ENCODE measurements around the gene MPZL2. TPM values are rescaled to one million over a fixed set of nuclear protein-coding genes. Genes with fewer than 3 reads are reported as not detected.

Gene MPZL2
- total and polyA plus RNA-seq, 2 of the 13 experiments (the other 11 are each of a cell fraction or from before 2014, with no cell fraction given) = 27.9 to 53.7 TPM

DNA sequence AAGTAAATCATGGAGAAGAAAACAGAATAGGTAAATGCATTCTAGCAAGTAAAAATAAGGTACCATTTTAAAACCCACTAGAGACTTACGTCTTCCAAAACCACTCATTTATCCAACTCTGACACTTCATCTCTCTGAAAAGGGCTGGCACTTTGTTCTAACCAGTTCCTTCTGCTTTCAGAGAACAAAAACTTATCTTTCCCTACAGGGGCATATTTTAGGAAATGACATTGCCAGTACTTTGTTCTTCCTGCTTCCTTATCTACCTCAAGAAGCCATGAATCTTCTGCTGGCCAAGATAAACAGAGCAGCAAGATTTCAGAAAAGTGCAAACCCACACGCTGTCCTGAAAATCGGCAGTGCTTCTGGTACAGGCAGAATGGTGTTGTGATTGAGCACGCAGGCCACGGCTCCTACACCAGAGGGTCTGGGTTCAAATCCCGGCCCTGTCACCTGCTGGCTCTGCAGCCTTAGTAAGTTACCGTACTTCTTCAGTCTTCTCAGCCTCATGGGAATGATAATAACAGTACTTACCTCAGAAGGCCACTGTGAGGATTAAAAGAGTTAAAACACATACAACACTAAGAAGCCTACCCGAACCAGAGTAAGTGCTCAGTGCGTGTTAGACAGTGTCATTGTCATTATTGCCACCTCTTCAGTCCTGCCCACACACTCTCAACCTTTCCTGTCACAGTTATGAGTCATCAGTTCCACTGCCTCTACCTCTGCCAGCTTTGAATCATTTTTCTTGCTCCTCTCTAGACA, 22.9 kb downstream of the MPZL2 start:
- CTCF ChIA-PET (ENCODE audit: low intra/inter-chr PET ratio, low total read pairs) = no interaction called here
- H3K4me1 ChIP-seq (ENCODE audit: insufficient read depth, low read length) = peaks cover 47% of the 10 kb centered on the region
- no peaks in the 10 kb centered on the region for H3K9me3 ChIP-seq (ENCODE audit: low read length)
- H3K27ac ChIP-seq (ENCODE audit: extremely low read length, insufficient read depth, low read length) = no peak overlapping the region
- peak; percentile 42; the same call in 2 of the 3 replicates for ATAC-seq
- in situ Hi-C loops (cut with HindIII; ENCODE audit: extremely low pct_ligation_motif_present, low pct_unique_long_range_greater_than_20kb) = no loop called here
- no peaks in the 10 kb centered on the region for H4K20me1 ChIP-seq (ENCODE audit: insufficient read depth, low read length)
- H3K9ac ChIP-seq (ENCODE audit: insufficient read depth, low read depth, low read length) = no peak overlapping the region
- intact Hi-C loops (cut with micrococcal nuclease; ENCODE audit: unreplicated experiment) = no loop called here
- 0 out of 5 replicates have a peak, but pooled peaks cover 0 to 7% of the 10 kb centered on the region in 2 experiments for H3K36me3 ChIP-seq (replicated peaks in 1 of 2; ENCODE audit: control insufficient read depth in 1 of 2, insufficient read depth in 2 of 2, low read length in 2 of 2)
- no peak for FAIRE-seq
- H2AFZ ChIP-seq (ENCODE audit: low read length) = no peak overlapping the region
- BruUV-seq (replicated peaks) = no TSS peak
- POLR2A ChIA-PET = interaction anchor here (0.9 to 1.6 kb wide), 3 partner anchors 11 to 46 kb away, joined by 3 to 6 read pairs (median 5); partner anchors contain the start of genes MPZL2 and MPZL3
- WGBS (ENCODE audit: low lambda C conversion rate) = 80% methylated on average over 9 of the region's 9 CpGs
- no peak overlapping the region for H3K4me3 ChIP-seq (replicated peaks in 1 of 3; ENCODE audit: insufficient read depth in 1 of 3, low read depth in 2 of 3, low read length in 3 of 3)
- no peaks in the 10 kb centered on the region for H3K79me2 ChIP-seq (ENCODE audit: insufficient read depth, low read length)
- peak; percentile 39 for DNase-seq (ENCODE audit: low spot score)
- H3K4me2 ChIP-seq (ENCODE audit: low read depth, low read length) = no peak overlapping the region
- no peaks in the 10 kb centered on the region for H3K27me3 ChIP-seq (ENCODE audit: control insufficient read depth in 1 of 2, insufficient read depth in 2 of 2, low read length in 2 of 2)
- TF ChIP-seq NFKBIZ (CRISPR knock-in tag; IDR thresholded peaks at IDR 0.05) = no peak
- TF ChIP-seq SAP130 (CRISPR knock-in tag; IDR thresholded peaks at IDR 0.05; ENCODE audit: low read depth) = peak; percentile 26; the same call in 1 of the 2 replicates
- TF ChIP-seq CREB1 (IDR thresholded peaks at IDR 0.05) = peak; percentile 67; the same call in 1 of the 2 replicates
- no peak for TF ChIP-seq CREB1 (CRISPR knock-in tag; IDR thresholded peaks at IDR 0.05)
- TF ChIP-seq FOSL2 (CRISPR knock-in tag; IDR thresholded peaks at IDR 0.05) = peak; percentile 93

GRCh38 chr11:118239509-118240205, 24.4 kb downstream of the MPZL2 start:
- no peak overlapping the region for H2AFZ ChIP-seq (ENCODE audit: low read length)
- peaks cover 0 to 15% of the 10 kb centered on the region in 2 experiments; a peak in 3 of 5 replicates for H3K36me3 ChIP-seq (replicated peaks in 1 of 2; ENCODE audit: control insufficient read depth in 1 of 2, insufficient read depth in 2 of 2, low read length in 2 of 2)
- H3K4me3 ChIP-seq (replicated peaks in 1 of 3; ENCODE audit: insufficient read depth in 1 of 3, low read depth in 2 of 3, low read length in 3 of 3) = no peak overlapping the region
- ChIA-PET CTCF (ENCODE audit: low intra/inter-chr PET ratio, low total read pairs) (no interaction called here), POLR2A (no interaction called here)
- no peak overlapping the region for H3K4me2 ChIP-seq (ENCODE audit: low read depth, low read length)
- WGBS (ENCODE audit: low lambda C conversion rate) = 96% methylated on average over 5 of the region's 5 CpGs
- intact Hi-C loops (cut with micrococcal nuclease; ENCODE audit: unreplicated experiment) = no loop called here
- DNase-seq (ENCODE audit: low spot score) = no peak
- no peak for FAIRE-seq
- ATAC-seq = no peak
- in situ Hi-C loops (cut with HindIII; ENCODE audit: extremely low pct_ligation_motif_present, low pct_unique_long_range_greater_than_20kb) = no loop called here
- H3K9ac ChIP-seq (ENCODE audit: insufficient read depth, low read depth, low read length) = no peak overlapping the region
- H3K9me3 ChIP-seq (ENCODE audit: low read length) = no peaks in the 10 kb centered on the region
- no peaks in the 10 kb centered on the region for H3K27me3 ChIP-seq (ENCODE audit: control insufficient read depth in 1 of 2, insufficient read depth in 2 of 2, low read length in 2 of 2)
- H3K27ac ChIP-seq (ENCODE audit: extremely low read length, insufficient read depth, low read length) = no peak overlapping the region
- peaks cover 40% of the 10 kb centered on the region for H3K4me1 ChIP-seq (ENCODE audit: insufficient read depth, low read length)
- H3K79me2 ChIP-seq (ENCODE audit: insufficient read depth, low read length) = no peaks in the 10 kb centered on the region
- H4K20me1 ChIP-seq (ENCODE audit: insufficient read depth, low read length) = no peaks in the 10 kb centered on the region
- BruUV-seq (replicated peaks) = no TSS peak
- TF ChIP-seq, protein P1, sequence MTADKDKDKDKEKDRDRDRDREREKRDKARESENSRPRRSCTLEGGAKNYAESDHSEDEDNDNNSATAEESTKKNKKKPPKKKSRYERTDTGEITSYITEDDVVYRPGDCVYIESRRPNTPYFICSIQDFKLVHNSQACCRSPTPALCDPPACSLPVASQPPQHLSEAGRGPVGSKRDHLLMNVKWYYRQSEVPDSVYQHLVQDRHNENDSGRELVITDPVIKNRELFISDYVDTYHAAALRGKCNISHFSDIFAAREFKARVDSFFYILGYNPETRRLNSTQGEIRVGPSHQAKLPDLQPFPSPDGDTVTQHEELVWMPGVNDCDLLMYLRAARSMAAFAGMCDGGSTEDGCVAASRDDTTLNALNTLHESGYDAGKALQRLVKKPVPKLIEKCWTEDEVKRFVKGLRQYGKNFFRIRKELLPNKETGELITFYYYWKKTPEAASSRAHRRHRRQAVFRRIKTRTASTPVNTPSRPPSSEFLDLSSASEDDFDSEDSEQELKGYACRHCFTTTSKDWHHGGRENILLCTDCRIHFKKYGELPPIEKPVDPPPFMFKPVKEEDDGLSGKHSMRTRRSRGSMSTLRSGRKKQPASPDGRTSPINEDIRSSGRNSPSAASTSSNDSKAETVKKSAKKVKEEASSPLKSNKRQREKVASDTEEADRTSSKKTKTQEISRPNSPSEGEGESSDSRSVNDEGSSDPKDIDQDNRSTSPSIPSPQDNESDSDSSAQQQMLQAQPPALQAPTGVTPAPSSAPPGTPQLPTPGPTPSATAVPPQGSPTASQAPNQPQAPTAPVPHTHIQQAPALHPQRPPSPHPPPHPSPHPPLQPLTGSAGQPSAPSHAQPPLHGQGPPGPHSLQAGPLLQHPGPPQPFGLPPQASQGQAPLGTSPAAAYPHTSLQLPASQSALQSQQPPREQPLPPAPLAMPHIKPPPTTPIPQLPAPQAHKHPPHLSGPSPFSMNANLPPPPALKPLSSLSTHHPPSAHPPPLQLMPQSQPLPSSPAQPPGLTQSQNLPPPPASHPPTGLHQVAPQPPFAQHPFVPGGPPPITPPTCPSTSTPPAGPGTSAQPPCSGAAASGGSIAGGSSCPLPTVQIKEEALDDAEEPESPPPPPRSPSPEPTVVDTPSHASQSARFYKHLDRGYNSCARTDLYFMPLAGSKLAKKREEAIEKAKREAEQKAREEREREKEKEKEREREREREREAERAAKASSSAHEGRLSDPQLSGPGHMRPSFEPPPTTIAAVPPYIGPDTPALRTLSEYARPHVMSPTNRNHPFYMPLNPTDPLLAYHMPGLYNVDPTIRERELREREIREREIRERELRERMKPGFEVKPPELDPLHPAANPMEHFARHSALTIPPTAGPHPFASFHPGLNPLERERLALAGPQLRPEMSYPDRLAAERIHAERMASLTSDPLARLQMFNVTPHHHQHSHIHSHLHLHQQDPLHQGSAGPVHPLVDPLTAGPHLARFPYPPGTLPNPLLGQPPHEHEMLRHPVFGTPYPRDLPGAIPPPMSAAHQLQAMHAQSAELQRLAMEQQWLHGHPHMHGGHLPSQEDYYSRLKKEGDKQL (CRISPR knock-in tag; IDR thresholded peaks at IDR 0.05; ENCODE audit: low read depth) = no peak
- TF ChIP-seq, protein P2, sequence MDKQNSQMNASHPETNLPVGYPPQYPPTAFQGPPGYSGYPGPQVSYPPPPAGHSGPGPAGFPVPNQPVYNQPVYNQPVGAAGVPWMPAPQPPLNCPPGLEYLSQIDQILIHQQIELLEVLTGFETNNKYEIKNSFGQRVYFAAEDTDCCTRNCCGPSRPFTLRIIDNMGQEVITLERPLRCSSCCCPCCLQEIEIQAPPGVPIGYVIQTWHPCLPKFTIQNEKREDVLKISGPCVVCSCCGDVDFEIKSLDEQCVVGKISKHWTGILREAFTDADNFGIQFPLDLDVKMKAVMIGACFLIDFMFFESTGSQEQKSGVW (CRISPR knock-in tag; IDR thresholded peaks at IDR 0.05; ENCODE audit: borderline replicate concordance) = no peak
- TF ChIP-seq IRF2 (CRISPR knock-in tag; IDR thresholded peaks at IDR 0.05) = no peak
